Activated CD8-positive, alpha-beta memory T cell treated with anti-CD3 and anti-CD28 coated beads, Interleukin-2, amount 50 U/mL, for 4 hours (primary cell): Measurements from ENCODE around the gene GPC6.

Source experiments
- DNase-seq: peaks from one replicate; pipeline ENCODE4 v3.0.0-alpha.2; 2020

GPC6 gene

DNA sequence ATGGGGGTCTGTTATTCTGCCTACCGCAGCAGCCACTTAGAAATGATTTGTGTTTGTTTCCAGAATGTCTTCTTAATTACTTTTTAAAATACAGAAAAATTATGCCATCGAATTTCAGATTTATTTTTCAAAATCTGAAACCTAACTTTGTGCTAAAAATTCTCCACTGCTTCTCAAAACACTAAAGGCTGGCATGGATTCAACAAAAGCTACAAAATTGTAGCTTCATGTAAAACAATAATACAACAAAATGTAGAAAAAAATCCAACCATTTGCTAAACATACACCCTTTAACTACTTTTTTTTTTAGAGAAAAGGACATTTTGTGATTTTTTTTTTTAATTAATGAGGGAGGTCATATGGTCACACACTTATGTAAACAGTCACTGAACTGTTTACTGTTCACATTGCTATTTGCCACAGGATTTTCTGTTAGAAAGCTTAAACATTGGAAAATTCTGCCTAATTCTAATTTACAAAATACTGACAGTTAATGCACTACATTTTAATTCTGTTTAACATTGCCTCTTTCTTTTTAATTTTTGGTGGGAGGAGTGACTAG lies 646.3 kb downstream of the GPC6 start:
- DNase-seq = no peak

DNA sequence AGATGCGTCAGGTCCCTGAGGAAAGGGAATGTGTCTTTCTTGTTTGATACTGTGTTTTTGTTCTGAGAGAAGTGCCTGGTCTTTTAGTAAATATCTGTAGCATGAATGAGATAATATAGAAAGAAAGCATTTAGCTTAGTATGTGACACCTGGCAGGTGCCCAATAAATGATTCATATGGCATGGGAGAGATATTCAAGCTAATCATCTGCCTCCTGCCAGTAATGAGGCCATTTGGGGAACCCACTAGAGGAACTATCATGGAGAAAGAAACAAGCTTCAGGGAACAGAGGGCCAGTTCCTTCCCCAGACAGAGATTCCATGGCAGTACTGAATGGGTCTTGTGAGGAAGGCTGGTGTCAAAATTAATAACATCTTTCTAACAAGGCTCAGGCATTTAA lies 648.9 kb downstream of the GPC6 start:
- DNase-seq = no peak

- DNase-seq = no peak
Measured at GRCh38 chr13:93876236-93876635, 649.6 kb downstream of the GPC6 start.

GRCh38 chr13:93878675-93879074 lies 652.1 kb downstream of the GPC6 start:
- DNase-seq = no peak

GRCh38 chr13:93881411-93881810 lies 654.8 kb downstream of the GPC6 start:
- DNase-seq = no peak

DNA sequence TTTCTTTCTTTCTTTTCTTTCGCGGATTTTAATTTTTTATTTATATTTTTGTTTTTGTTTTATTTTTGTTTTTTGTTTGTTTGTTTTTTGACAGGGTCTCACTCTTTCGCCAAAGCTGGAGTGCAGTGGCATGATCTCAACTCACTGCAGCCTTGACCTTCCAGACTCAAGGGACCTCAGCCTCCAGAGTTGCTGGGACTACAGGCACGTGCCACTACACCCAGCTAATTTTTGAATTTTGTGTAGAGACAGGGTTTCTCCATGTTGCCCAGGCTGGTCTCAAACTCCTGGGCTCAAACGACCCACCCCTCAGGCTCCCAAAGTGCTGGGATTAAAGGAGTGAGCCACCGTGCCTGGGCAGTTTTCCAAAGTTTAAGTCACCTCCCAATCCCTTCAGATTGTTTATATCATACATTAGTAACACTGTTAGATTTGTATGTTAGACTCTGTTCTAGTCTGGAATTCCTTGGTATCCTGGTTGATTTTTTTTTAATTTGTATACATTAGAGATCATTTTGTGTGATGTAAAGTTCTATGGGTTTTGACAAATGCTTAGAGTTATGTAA lies 655.6 kb downstream of the GPC6 start:
- DNase-seq = no peak

DNA sequence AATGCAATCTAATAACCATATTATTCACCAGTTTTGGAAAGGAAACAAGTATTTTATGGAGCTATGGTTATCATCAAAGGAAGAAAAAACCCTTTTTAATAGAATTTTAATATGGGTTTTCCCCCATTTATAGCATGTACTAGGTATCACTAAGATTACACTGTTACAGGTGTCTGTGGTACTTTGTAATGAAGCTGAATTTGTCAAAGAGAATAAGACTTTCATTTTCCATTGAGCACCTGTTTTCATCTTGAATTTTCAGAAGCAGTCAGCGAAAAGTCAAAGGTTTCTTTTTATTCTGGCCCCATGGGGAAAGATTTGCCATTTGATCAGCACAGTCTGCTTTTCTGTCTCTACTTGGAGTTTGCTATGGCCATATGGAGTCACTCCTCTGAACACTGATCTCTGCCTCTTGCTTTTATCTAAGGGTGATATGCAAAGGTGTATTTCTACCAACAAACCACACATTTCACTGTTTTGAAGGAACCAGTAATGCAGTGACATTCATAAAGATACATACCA lies 662.9 kb downstream of the GPC6 start:
- no peak for DNase-seq

- no peak for DNase-seq
Measured at GRCh38 chr13:93899981-93900380, 673.4 kb downstream of the GPC6 start.

GRCh38 chr13:93900731-93901130 lies 674.1 kb downstream of the GPC6 start:
- no peak for DNase-seq

DNA sequence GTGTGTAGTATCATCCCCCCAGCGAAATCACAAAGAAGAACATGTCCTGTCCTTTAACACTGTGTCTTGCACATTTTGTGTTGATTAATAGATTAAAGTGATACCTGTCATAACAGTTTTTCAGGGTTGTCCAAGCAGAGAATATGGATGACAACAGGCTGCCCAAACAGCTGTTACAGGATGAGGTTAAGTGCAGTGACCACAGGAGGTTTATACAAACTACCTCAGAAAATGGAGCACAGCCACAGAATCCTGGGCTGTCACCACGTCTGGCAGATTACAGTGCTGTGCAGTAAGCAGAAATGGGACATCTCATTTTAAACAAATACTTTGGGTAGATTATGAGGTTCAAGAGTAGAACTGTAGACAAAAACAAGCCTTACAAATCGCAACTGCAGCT lies 677.3 kb downstream of the GPC6 start:
- no peak for DNase-seq

- DNase-seq = no peak
Measured at GRCh38 chr13:93915269-93915809, 688.7 kb downstream of the GPC6 start.

- no peak for DNase-seq
Measured at GRCh38 chr13:93922063-93922855, 695.7 kb downstream of the GPC6 start.

DNA sequence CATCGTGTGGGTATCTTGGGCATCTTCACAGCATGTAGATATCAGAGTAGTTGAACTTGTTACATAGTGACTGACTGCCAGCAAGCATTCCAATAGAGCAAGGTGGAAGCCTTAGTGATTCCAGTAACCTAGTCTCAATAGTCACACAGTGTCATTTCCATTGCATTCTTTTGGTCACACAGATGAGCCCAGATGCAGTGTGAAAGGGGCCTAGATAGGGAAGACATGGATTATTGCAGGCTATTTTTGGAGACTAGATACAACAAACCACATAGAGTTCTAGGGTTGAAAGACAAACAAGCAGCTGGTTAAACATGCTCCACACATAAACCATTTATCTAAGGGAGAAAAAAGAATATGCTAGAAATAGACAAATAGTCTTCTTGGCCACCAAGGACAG lies 699.4 kb downstream of the GPC6 start:
- DNase-seq = no peak

DNA sequence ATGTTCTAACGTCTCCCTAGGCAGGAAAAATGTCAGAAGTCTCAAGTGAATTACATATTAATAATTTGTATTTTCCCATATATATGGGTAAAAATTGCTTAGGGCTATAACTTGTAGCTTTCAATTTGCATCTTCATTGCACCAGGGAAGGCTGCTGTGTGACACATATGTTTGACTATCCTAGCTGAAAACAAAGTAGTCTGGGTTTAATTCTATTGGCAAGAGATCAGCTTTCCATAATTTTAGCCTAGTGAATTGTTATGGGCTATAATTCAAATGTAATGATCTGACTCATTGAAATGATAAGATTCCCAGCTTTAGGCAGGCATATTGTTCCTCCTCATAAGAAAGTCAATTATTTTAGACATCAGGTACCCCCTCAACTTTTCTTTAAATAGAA lies 699.8 kb downstream of the GPC6 start:
- no peak for DNase-seq

DNA sequence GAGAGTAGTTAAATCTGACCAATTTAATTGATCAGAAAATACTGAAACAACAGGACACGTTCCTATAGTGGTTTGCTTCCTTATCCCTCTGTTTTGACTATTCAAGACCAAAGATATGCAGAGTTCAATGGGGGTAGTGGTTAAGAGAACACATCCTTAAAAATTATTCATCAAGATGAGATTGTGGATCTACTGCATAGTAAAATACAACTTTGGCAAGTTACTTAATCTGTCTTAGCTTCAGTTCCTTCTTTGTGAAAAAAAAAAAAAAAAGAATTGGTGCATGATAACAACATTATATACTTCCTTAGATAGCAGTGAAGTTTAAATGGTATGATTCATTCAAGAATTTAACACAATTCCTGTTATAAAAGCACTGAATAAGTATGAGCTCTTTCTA lies 700.8 kb downstream of the GPC6 start:
- no peak for DNase-seq

- no peak for DNase-seq
Measured at GRCh38 chr13:93932901-93933300, 706.3 kb downstream of the GPC6 start.

DNA sequence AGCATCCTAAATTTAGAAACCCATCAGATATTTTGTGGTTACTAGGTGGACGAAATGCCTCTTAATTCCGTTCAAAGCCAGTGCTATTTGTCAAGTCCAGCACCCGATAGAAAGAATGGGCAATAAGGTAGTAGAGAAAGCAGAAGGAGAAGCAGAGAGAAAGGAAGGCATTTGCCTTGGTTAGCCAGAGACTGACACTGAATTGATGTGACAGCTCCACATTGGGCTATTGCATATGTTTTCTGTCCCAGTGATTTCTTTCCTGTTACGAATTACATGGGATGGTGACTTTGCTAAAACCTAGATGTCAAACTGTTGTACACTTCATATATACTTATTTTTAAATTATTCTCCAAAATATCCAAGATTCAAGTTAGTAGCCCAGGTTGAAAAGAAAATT lies 710.3 kb downstream of the GPC6 start:
- no peak for DNase-seq

DNA sequence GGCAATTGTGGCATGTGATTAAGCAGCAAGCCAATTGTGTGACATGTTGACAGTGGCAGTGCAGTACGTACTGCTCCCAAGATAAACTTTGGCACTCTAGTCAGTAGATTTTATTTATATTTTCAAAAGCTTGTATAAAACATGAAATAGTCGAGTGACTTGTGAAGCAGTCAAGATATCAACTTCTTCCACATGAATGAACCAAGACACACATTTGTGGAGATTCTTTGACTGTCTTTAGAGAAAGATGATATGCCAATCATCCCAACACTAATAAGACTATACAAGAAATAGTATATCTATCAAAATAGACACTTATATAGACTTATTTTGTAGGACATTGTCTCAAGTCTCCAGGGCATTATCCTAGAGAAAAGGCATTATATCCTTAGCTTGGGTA lies 714.8 kb downstream of the GPC6 start:
- DNase-seq = no peak

GRCh38 chr13:93942016-93942415 lies 715.4 kb downstream of the GPC6 start:
- DNase-seq = no peak

- no peak for DNase-seq
Measured at GRCh38 chr13:93945621-93946020, 719.0 kb downstream of the GPC6 start.

DNA sequence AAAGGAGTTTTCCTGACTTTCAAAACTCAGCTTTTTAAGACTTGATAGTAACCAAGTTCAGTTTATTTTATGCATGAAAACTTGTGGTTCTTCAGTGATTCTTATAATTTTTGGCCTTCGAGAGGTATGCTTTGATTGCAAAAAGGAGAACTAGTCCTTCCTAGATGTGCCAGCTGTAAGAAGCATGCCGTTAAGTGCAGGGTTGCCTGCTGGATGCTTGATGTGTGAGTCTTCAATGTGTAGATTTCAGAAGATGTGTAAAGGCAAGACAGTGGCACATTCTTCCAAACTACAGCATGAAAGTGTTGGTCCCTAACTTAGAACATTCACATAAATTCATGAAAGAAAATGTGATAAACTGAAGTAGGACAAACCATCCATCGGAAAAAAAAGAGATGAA lies 720.4 kb downstream of the GPC6 start:
- DNase-seq = no peak

GRCh38 chr13:93947651-93948050 lies 721.0 kb downstream of the GPC6 start:
- no peak for DNase-seq

GRCh38 chr13:93948162-93948922 lies 721.7 kb downstream of the GPC6 start:
- DNase-seq = no peak
